DND-41 (cell line): ENCODE results near the gene MYO1H.

Experiments used
- ATAC-seq: fragments of 200-7000 bp; cut with Tn5 transposase; 3 replicates; pipeline ENCODE4 v1.9.1; 2021; ENCODE audit warnings: low read depth; ENCODE audit not compliant: insufficient read depth
- DNase-seq: peaks from one replicate; pipeline ENCODE4 v3.0.0-alpha.2; 2020
- H2AFZ ChIP-seq: 2 replicates; pipeline ENCODE4 v1.6.0; 2012; ENCODE audit warnings: low read depth, low read length
- H3K27ac ChIP-seq: 2 replicates; pipeline ENCODE4 v1.5.1; 2012; ENCODE audit warnings: low read length, inconsistent platforms
- H3K27me3 ChIP-seq: fragments of 200-600 bp; sonication (generic); 2 replicates; pipeline ENCODE4 v1.6.0; 2012; ENCODE audit warnings: low read length, mild to moderate bottlenecking, inconsistent platforms; ENCODE audit not compliant: insufficient read depth, poor library complexity
- H3K36me3 ChIP-seq: 2 replicates; pipeline ENCODE4 v1.5.1; 2012; ENCODE audit warnings: low read length, inconsistent platforms; ENCODE audit not compliant: insufficient read depth
- H3K4me1 ChIP-seq: 2 replicates; pipeline ENCODE4 v1.5.1; 2012; ENCODE audit warnings: mild to moderate bottlenecking, low read length; ENCODE audit not compliant: insufficient read depth
- H3K4me2 ChIP-seq: 2 replicates; pipeline ENCODE4 v1.6.0; 2012; ENCODE audit warnings: mild to moderate bottlenecking, moderate library complexity, low read length, inconsistent platforms; ENCODE audit not compliant: insufficient read depth
- H3K4me3 ChIP-seq, 2 experiments: fragments of 200-600 bp in 1 of 2; shearing (Covaris generic) in 1 of 2; 2 replicates each; pipeline ENCODE4 v1.5.1; 2012 to 2016; ENCODE audit warnings: inconsistent platforms in 2 of 2, low read length in 2 of 2, mild to moderate bottlenecking in 2 of 2, low read depth in 1 of 2, moderate library complexity in 1 of 2
- H3K79me2 ChIP-seq: 2 replicates; pipeline ENCODE4 v1.6.0; 2012; ENCODE audit warnings: low read length, inconsistent platforms; ENCODE audit not compliant: insufficient read depth
- H3K9ac ChIP-seq: 2 replicates; pipeline ENCODE4 v1.6.0; 2012; ENCODE audit warnings: low read depth, mild to moderate bottlenecking, inconsistent platforms, low read length, moderate library complexity
- H3K9me3 ChIP-seq: 2 replicates; pipeline ENCODE4 v1.5.1; 2012; ENCODE audit warnings: low read length, moderate library complexity, mild to moderate bottlenecking, inconsistent platforms; ENCODE audit not compliant: insufficient read depth, severe bottlenecking
- H4K20me1 ChIP-seq: 2 replicates; pipeline ENCODE4 v1.6.0; 2012; ENCODE audit warnings: low read length; ENCODE audit not compliant: insufficient read depth
- EZH2 ChIP-seq: IDR thresholded peaks from 3 replicates; pipeline ENCODE4 v1.6.1; 2012; ENCODE audit warnings: borderline replicate concordance, low read depth, mild to moderate bottlenecking, moderate library complexity, low read length, inconsistent platforms; ENCODE audit not compliant: severe bottlenecking
- TF ChIP-seq, protein P1 (sequence below): IDR thresholded peaks from 2 replicates; pipeline ENCODE4 v1.5.1; 2012; ENCODE audit warnings: borderline replicate concordance, low read length, moderate library complexity, mild to moderate bottlenecking; ENCODE audit not compliant: poor library complexity, severe bottlenecking; ENCODE audit errors: extremely low read depth

MYO1H gene

DNA sequence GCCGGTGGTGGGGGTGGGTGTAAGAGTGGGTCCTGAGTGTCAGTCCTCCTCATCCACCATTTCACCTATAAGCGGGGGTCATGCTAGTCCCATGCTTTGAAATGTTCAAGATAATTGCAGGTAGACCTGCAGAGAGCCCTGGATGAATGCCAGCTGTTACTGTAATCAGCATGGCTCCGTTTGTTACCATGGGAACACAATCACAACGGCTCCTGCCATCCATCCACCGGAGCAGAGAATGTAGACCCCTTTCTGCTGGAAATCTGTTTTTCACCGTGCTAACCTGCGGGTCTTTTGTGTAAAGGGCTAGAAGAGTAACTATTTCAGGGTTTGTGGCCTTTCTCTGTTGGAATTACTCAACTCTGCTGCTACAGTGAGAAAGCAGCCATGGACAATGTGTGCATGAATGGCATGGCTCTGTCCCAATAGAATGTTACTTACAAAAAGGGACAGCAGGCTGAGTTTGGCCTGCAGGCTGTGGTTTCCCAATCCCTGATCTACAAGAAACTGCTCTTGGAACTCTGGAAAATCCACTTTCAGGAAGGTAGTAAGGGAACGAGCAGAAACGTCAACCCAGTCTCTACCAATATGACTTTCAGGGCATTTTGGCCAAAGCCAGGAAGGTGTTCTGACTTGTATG, 93.3 kb downstream of the MYO1H start:
- Histone ChIP-seq H3K36me3 (peaks cover 5% of the 10 kb centered on the region; the same call in 1 of the 2 replicates), H2AFZ (no peak overlapping the region), H3K9me3 (no peaks in the 10 kb centered on the region), H3K4me1 (no peaks in the 10 kb centered on the region), H3K4me3 (no peak overlapping the region), H3K79me2 (no peaks in the 10 kb centered on the region), H3K9ac (no peak overlapping the region), H3K4me2 (no peak overlapping the region), H3K27me3 (no peaks in the 10 kb centered on the region), H4K20me1 (no peaks in the 10 kb centered on the region), H3K27ac (no peak overlapping the region)
- no peak for DNase-seq
- no peak for ATAC-seq
- no peak for TF ChIP-seq EZH2
- TF ChIP-seq, protein P1, sequence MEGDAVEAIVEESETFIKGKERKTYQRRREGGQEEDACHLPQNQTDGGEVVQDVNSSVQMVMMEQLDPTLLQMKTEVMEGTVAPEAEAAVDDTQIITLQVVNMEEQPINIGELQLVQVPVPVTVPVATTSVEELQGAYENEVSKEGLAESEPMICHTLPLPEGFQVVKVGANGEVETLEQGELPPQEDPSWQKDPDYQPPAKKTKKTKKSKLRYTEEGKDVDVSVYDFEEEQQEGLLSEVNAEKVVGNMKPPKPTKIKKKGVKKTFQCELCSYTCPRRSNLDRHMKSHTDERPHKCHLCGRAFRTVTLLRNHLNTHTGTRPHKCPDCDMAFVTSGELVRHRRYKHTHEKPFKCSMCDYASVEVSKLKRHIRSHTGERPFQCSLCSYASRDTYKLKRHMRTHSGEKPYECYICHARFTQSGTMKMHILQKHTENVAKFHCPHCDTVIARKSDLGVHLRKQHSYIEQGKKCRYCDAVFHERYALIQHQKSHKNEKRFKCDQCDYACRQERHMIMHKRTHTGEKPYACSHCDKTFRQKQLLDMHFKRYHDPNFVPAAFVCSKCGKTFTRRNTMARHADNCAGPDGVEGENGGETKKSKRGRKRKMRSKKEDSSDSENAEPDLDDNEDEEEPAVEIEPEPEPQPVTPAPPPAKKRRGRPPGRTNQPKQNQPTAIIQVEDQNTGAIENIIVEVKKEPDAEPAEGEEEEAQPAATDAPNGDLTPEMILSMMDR: no peak

DNA sequence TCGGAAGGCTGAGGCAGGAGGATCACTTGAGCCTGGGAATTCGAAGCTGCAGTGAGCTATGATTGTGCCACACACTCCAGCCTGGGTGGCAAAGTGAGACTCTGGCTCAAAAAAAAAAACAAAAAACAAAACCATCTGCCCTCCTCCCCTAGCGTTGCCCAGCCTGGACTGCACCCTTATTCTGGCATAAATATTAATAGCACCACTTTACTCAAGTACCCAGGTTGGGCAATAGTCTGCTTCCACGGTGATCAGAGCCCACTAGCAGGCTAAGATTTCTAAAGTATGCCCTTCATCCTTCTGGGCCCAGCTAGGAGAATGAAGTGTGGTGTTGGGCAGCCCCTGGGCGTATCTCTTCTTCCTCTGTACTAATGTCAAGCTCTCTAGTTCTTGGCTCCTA, 96.1 kb downstream of the MYO1H start:
- TF ChIP-seq, protein P1: no peak
- TF ChIP-seq EZH2: no peak
- Histone ChIP-seq H3K36me3 (peaks cover 28% of the 10 kb centered on the region), H2AFZ (no peak overlapping the region), H3K27ac (no peak overlapping the region), H3K27me3 (no peaks in the 10 kb centered on the region), H4K20me1 (peaks cover 5% of the 10 kb centered on the region; the same call in 1 of the 2 replicates), H3K4me3 (no peak overlapping the region), H3K9ac (no peak overlapping the region), H3K79me2 (no peaks in the 10 kb centered on the region), H3K4me2 (no peak overlapping the region), H3K4me1 (no peaks in the 10 kb centered on the region), H3K9me3 (no peaks in the 10 kb centered on the region)
- no peak for DNase-seq
- ATAC-seq: no peak

DNA sequence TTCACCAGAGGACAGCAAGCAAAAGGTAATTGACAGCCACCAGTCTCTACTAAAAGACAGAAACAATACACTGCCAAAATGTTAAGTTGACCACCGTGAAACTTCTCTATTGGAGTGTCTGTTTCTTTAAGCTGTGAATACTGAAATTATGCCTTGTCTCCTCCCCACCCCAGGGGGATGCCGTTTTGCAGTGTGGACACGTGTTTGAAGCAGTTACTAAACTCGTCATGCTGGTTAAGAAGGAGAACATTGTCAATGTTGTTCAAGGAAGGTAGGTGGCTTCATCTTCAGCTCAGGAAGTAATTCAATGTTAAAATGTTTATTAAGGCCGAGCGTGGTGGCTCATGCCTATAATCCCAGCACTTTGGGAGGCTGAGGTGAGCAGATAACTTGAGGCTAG, 96.6 kb downstream of the MYO1H start:
- TF ChIP-seq, protein P1: no peak
- TF ChIP-seq EZH2: no peak
- Histone ChIP-seq H3K9me3 (no peaks in the 10 kb centered on the region), H3K36me3 (peaks cover 32% of the 10 kb centered on the region), H3K79me2 (no peaks in the 10 kb centered on the region), H3K27me3 (no peaks in the 10 kb centered on the region), H2AFZ (no peak overlapping the region), H4K20me1 (peaks cover 8% of the 10 kb centered on the region; the same call in 1 of the 2 replicates), H3K9ac (no peak overlapping the region), H3K4me2 (no peak overlapping the region), H3K4me1 (no peaks in the 10 kb centered on the region), H3K27ac (no peak overlapping the region), H3K4me3 (no peak overlapping the region)
- no peak for DNase-seq
- no peak for ATAC-seq

DNA sequence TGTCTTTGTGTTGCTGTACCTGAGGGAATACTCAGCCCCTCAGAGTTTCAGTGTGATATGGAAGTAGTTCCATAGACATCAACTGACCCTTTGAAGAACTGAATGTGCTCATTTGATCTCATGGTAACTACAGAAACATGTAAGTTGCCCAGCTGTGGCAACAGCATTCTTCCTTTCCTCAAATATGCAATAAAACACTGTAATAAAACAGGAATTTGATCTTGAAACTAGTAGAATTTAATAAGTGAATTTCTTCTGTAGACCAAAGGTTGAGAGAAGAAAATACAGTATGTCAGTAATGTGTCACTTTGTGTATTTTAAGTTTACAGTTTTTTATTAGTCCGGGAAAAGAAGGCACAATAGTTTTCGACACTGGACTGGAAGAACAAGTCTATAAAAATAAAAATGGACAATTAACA, 97.5 kb downstream of the MYO1H start:
- no peak for DNase-seq
- H3K27ac ChIP-seq: no peak overlapping the region
- no peak overlapping the region for H3K9ac ChIP-seq

More for the DNA sequence above, 97.5 kb downstream of the MYO1H start:
- H3K4me2 ChIP-seq: no peak overlapping the region
- H4K20me1 ChIP-seq: peaks cover 8% of the 10 kb centered on the region; the same call in 1 of the 2 replicates
- ATAC-seq: no peak
- no peaks in the 10 kb centered on the region for H3K4me1 ChIP-seq
- H2AFZ ChIP-seq: no peak overlapping the region
- TF ChIP-seq, protein P1: no peak
- TF ChIP-seq EZH2: no peak
- no peak overlapping the region for H3K4me3 ChIP-seq
- no peaks in the 10 kb centered on the region for H3K27me3 ChIP-seq
- H3K9me3 ChIP-seq: no peaks in the 10 kb centered on the region
- H3K36me3 ChIP-seq: peaks cover 36% of the 10 kb centered on the region
- H3K79me2 ChIP-seq: no peaks in the 10 kb centered on the region
